AG08395 (cell line): ENCODE data around the gene IFITM1.
"Not testable (repeated sequence)": the region's sequence is repeated elsewhere in the genome, so short reads cannot be mapped to it uniquely, and the experiment has no call there.

Source experiments
- DNase-seq: peaks from one replicate; pipeline ENCODE4 v3.0.0; 2012; ENCODE audit warnings: mixed read lengths, low spot score

IFITM1 gene

GRCh38 chr11:308740-309665, 4.8 kb upstream of the IFITM1 start:
- DNase-seq, result not testable (repeated sequence)

GRCh38 chr11:309979-310572, 3.8 kb upstream of the IFITM1 start:
- not testable (repeated sequence) for DNase-seq

- DNase-seq, result not testable (repeated sequence)
Observed at GRCh38 chr11:311013-311748, 2.7 kb upstream of the IFITM1 start.

- DNase-seq, result no peak
Observed at GRCh38 chr11:312092-312816, 1.6 kb upstream of the IFITM1 start.

GRCh38 chr11:313304-313786, 495 bp upstream of the IFITM1 start:
- no peak for DNase-seq

GRCh38 chr11:314554-314875, 675 bp downstream of the IFITM1 start:
- DNase-seq, result not testable (repeated sequence)

GRCh38 chr11:315051-315481, 1.2 kb downstream of the IFITM1 start:
- no peak for DNase-seq

GRCh38 chr11:315516-315994, 1.7 kb downstream of the IFITM1 start:
- DNase-seq, result no peak

- DNase-seq, result no peak
Observed at GRCh38 chr11:316031-316701, 2.3 kb downstream of the IFITM1 start.

GRCh38 chr11:316891-317301, 3.1 kb downstream of the IFITM1 start:
- DNase-seq, result no peak

- DNase-seq, result not testable (repeated sequence)
Observed at GRCh38 chr11:317668-318404, 4.0 kb downstream of the IFITM1 start.

GRCh38 chr11:318405-319120, 4.7 kb downstream of the IFITM1 start:
- not testable (repeated sequence) for DNase-seq

GRCh38 chr11:319121-319887, 5.5 kb downstream of the IFITM1 start:
- not testable (repeated sequence) for DNase-seq

- DNase-seq, result not testable (repeated sequence)
Observed at GRCh38 chr11:319888-320273, 6.0 kb downstream of the IFITM1 start.

- DNase-seq, result no peak
Observed at GRCh38 chr11:324156-324555, 10.3 kb downstream of the IFITM1 start.

- DNase-seq, result not testable (repeated sequence)
Observed at GRCh38 chr11:324593-325517, 11.0 kb downstream of the IFITM1 start.

GRCh38 chr11:325796-326591, 12.2 kb downstream of the IFITM1 start:
- no peak for DNase-seq
